GM21737 (cell line): Measurements from ENCODE around the gene ANAPC2.

Experiments used
- ATAC-seq: cut with Tn5 transposase; IDR thresholded peaks from one replicate; pipeline ENCODE4 v1.9.1; 2021; ENCODE audit warnings: mild to moderate bottlenecking, moderate library complexity; ENCODE audit not compliant: unreplicated experiment

The ANAPC2 gene

DNA sequence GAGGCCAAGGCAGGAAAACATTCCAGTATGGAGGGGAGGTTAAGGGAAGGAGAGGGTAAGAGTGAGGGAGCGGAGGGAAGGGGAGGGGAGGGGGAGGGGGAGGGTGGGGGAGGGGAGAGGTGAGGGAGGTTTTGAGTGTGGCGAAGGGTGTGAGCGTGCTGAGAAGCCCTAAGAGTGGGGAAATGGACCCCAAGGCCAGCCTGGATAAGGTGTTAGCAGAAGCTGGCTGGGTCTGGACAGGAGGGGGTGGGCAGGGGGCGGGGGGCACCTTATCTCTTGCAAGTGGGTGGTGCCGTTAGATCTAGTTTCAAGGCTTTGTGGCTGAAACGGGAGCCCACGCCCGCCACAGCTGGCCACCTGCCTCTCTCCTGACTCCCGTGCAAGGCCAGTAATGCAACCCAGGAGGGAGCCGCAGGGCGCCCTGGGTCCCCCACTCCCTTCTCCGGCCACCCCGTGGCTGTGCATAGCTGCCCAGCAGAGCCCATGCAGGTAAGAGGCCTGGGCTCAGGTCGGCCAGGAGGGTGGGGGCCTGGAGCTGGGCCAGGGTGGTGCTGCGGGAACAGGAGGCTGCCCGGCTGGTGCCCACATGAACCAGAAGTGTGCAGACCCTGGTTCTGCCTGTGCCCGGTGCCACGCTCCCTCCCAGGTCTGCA lies 39.6 kb upstream of the ANAPC2 start:
- no peak for ATAC-seq

DNA sequence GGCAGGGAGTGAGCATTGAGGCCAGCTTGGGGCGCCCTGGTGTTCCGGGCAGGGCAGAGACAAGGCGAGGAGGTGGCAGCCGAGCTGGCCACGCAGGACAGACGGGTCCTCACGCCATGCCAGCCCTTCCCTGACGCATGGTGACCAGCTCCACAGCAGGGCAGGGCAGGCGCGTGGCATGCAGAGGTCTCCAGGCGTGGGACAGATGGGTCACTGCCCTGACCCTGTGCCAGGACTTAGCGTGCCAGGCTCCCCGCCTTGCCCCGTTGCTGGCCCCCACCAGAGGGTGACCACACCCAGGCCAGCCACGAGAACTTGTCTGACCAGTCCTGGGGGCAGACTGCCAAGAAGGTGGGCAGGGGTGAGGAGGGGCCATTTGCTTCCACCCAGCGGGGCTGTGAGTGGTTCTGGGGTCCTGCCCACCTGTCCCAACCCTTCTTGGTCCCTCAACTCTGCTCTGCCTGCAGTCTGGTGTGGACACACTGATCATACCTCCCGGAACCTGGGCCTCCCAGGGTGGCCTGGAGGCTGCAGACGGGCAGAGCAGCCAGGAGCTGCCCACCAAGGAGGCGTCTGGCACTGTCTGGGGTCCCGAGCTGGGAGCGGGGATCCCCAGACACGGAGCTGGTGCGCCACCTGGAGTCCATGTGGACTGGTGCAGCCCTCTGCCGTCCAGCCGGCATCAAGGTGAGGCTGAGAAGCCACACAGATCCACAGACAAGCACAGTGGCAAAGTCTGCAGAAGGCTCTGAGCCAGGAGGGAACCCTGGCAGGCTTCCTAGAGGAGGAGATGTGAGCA lies 38.9 kb upstream of the ANAPC2 start, which contains the start of gene RNF224:
TSS of gene RNF224 (plus strand) at position 449 of the 799 bp plus-strand sequence. CDS start 834 bp downstream, outside the sequence.
- no peak for ATAC-seq

DNA sequence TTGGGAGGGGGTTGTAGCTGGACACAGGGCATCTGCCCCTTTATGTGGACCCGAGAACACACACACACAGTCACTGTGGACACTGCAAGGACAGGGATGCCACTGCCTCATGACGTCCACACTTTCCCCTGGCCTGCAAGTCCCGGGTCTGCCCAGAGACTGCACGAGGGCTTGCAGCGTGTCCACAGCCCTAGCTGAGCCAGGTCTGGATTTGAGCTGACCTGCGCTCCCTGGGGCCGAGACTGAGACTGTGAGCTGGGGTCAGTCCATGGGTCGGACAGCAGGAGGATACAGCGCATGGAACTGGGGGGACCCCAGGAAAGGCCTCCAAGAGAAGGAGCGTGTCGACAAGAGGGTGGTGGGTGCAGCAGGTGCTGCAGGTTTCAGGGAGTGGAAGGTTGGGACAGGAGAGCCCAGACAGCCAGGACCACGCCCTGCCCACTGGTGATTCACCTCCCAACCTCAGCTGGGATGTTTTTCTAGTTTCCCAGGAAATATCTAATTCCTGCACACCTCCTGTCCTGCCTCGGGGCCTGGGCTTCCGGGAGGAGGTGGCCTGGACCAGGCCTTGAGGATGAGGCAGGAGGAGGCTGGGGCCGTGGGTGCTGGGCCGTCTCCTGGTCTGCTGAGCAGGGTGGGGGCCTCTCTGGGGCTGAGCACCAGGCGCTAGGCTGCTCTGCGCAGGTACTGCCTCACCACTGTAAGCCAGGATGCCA lies 38.1 kb upstream of the ANAPC2 start:
- ATAC-seq, result no peak

DNA sequence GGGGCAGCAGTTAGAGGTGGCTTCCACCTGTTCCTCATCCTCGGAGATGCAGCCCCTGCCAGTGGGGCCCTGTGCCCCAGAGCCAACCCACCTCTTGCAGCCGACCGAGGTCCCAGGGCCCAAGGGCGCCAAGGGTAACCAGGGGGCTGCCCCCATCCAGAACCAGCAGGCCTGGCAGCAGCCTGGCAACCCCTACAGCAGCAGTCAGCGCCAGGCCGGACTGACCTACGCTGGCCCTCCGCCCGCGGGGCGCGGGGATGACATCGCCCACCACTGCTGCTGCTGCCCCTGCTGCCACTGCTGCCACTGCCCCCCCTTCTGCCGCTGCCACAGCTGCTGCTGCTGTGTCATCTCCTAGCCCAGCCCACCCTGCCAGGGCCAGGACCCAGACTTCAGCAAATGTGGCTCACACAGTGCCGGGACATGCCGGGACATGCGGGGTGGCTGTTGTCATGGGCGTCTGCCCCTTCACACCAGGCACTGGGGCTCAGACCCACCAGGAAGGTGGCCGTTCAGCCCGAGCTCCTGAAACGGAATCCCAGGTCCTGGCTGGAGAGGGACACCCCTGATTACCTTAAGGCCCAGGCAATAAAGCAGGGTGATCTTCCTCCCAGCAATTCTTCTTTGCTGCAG lies 37.5 kb upstream of the ANAPC2 start:
- no peak for ATAC-seq

DNA sequence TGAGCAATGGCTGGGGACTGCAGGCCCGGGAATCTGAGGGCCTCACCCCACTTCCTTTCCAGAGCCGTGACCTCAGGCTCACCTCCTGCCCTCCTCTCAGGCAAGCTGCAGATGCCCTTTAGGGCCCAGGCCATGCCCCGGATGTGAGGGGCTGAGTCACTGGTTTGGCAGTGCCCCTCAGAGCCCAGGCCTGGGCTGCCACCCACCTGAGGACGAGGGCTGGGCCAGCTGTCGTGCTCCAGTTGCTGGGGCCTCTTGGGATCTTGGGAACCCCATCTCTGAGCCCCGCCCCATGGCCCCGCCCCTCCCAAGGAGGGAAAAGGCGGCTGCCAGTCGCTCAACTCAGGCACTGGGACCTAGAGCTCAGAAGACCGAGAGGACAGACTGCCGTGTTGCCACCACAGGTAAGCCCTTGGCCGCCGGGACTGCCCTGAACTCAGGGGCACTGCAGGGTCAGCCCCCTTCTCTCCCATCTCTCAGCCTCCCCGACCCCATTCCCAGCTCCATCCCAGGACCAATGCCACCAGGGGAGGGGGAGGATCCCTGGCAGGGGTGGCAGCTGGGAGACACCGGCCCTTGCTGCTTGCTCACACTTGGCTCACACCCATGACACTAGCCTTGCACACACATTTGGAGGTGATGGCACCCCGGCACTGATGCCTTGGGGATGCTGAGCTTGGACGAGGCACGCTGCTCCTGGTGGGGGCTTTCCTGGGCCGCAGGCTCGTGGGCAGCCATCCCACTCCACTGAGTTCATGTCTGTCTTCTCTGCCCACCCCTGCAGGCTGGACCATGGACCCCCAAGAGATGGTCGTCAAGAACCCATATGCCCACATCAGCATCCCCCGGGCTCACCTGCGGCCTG lies 36.7 kb upstream of the ANAPC2 start, which contains the start of gene CYSRT1:
TSS of gene CYSRT1 (plus strand) at position 345 of the 865 bp plus-strand sequence. CDS start at position 793, 448 bp downstream.
- no peak for ATAC-seq

DNA sequence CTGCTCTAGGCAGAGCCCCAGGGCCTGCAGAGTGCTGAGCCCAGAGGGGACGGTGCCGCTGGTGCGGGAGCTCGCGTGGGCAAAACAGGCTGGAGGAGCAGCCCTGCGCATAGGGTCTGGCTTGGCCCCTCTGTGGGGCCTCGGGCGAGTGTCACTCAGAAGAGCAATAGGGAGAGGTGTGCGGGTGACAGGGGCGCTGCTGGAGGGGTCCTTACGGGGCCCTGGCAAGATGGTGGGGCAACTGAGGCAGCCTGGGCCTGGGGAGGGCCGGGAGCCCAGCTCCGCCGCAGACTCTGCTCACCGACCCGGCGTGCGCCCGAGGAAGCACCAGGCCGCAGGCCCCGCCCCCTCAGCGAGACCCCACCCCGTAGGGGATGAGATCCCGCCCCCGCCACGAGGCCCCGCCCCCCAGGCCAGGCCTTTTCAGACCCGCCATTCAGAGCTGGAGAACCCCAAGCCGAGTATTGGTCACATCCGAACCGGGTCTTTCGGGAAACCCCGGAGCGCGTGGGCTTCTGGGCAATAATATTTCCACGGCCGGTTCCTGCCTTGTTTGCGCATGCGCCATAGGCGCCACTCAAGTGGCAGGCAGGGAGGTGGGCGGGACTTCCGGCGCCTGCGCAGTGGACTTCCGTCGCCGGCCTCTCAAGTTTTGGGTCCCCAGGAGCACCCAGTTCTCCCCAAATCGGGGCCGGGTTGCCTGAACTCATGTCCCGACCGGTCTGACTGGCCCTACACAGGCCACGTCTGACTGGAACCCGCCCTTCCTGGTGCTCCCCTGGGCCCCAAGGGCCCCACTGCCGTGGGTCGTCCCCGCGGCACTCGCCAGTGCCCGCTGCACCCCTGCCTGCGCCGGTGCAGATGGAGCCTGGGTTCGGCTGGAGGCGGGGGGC lies 35.0 kb upstream of the ANAPC2 start:
- ATAC-seq, result peak; percentile 63

DNA sequence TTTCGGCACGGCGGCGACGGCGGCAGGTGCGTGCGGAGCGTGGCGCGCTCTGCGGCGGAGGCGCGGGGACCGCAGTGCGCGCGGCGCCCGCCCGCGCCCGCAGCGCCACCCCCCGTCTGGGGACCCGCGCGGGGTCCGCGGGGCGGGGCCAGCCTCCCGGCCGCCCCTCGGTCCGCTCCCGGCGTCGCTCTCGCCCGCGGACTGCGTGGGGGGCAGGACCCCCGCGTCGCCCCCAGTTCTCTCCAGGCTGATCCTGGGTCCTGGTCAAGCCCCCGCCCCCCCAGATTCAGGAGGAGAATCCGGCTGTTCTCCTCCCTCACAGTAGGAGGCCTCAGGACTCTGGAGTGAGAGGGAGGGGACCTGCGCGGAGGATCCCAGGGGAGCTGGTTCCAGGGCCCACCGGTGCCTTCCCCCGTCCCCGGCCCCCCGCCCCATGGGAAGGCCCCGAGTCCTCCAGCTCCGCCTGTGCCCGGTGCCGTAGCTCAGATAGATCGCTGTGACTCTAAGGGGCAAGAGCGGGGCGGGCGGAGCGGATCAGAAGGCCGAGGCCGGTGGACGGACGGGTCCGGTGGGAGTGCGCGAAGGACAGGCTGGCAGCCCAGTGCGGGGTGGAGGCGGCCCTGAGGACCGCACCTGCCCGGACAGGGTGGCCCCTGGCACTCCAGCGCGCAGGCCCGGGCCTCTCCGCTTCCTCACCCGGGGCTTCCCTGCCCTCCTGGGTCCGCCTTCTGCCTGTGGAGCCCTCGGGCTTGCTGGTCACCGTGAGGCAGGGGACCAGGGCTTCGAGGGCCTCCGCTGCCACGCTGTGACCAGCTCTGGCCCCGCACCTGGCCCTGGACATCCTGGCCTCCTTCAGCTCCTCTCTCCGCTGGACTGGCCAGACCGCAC lies 34.1 kb upstream of the ANAPC2 start, which contains the start of gene RNF208:
TSS of gene RNF208 (minus strand) at position 51 of the 888 bp plus-strand sequence. CDS start 1,028 bp downstream, outside the sequence.
- no peak for ATAC-seq

DNA sequence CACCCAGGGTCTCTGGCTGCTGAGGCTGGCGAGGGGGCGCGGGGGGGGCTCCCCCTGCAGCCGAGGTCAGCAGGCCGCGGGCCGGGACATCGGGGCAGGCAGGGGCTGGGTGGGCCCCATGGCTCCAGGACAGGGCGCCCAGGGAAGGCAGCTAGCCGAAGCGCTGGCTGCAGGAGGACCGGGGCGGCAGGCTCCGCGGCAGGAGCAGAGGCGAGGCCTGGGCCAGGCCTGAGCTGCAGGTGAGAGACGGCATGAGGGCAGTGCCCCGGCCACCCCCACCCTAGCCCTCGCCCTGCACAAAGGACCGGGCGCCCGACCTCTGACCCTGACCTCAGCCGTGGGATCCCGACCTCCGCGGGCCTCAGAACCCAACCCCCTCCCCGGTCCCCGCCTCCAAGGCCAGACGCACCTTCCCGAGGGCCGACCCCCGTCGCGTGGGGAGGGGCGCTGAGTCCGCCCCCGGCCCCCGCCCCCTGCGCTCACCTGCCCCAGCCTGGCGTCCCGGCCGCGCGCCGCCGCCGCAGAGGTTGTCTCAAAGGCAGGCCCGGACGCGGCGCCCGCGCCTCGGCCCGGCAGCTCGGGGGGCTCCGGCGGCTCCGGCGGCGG lies 33.2 kb upstream of the ANAPC2 start:
- ATAC-seq, result no peak

DNA sequence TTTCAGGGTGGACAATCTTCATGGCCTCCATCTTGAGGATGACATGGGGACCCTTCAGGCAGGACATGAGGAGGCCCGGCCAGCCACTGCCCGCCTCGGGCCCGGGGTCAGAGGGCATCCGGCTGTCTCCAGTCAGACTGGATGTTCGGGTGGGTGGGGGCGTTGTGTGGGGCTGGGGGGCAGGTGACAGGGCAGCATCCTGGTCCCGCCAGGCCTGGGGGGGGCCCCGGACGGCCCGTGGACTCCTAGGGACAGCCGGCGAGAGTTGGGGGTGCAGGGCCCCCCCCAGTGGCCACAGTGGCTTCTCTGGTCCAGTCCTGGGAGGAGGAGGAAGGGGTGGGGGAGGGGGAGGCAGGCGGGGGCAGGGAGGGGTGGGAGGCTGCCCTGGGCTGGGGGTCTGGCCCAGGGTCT lies 32.7 kb upstream of the ANAPC2 start:
- ATAC-seq, result no peak

DNA sequence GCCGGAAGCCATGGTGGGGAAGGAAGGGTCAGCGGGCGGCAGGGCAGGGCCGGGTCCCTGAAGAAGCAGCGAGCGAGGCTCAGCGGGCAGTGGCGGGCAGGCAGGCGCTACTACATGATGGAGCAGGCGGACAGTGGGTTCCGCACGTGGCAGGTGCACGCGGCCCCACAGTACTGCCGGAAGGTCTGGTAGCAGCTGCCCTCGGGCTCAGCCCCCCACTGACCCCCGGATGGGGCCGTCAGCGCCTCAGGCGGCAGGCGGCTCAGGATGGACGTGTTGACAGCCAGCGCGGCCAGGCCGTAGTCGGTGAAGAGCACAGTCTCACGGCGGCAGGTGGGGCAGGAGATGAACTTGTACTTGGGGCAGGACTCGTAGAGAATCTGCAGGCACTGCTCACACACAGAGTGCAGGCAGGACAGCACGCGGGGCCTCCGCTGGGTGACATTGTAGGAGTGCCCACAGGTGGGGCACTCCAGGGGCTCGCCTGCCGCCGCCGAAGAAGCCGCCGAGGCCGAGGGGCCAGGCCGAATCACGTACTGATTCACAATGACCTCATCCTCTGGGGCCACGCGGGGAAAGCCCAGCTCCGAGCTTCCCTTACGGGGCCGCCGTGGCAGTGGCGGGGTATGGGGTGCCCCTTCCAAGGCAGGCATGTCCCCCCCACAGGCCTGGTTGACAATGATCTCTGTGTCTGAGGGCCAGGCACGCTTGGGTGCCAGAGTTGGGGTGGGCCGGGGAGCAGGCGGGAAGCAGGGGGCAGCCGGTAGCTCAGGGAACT lies 32.1 kb upstream of the ANAPC2 start:
- ATAC-seq, result no peak

DNA sequence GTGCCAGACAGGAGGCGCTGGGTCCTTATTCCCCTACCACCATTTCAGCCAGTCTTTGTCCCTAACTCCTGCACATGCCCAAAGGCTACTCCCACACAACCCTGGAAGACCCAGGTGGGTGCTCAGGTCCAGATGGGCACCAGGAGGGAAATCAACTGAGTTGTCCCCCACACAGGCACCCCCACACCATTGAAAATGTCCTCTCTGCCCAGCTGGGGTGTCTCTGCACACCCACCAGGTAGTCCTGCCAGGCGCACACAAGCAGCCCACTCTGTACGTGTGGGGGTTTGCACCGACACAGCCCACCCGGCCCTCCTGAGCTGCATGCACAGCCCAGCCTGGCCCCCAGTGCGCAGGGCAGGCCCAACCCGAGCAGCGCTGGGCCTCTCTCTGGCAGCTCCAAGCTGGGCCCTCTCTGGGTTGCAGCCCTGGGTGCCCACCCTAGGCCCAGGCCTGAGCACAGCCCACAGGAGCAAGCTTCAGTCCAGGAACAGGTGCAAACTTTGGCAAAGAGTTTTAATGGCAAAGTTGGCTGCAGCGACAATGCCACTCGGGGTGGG lies 31.5 kb upstream of the ANAPC2 start:
- no peak for ATAC-seq

DNA sequence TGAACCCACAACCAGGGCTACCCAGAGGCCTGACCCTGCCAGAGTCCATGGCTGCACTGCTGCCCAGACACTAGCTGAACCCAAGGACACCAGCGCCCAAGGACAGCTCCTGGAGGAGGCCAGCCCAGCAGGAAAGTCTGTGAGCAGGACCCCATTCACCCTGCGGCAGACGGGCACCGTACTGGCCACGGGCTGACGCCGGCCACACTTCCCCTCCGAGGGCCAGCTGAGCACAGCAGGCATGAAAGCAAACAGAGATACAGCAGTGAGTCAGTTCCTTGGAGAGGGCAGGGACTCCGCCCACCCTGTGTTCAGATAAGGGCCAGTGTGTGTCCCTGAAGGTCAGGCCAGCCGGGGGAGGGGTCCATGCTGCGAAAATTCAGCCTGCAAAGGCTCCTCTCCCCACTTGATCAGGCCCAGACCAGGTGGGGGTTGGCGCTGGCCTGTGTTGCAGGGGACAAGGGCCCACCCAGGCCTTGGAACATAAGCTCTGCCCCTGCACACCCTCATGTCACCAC lies 30.5 kb upstream of the ANAPC2 start:
- ATAC-seq, result no peak

DNA sequence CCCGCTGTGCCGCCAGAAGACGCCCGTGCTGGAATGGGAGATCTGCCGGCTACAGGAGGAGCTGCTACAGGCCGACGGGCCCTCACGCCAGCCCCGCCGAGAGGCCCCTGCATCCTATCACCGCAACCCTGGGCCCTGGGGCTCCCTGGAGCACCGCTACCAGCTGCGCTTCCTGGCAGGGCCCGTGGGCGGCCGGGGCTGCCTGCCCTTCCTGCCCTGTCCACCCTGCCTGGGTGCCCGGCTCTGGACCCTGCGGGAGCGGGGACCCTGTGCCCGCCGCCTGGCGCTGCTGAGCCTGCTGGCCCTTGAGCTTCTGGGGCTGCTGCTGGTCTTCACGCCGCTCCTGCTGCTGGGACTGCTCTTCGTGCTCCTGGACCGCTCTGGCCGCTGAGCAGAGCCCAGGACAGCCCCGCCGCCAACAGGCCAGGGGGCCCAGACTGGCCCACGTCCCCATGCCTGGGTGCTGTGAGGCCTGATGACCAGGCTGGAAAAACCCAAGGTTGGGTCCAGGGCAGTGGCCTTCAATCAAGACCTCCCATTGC lies 29.9 kb upstream of the ANAPC2 start:
- no peak for ATAC-seq

DNA sequence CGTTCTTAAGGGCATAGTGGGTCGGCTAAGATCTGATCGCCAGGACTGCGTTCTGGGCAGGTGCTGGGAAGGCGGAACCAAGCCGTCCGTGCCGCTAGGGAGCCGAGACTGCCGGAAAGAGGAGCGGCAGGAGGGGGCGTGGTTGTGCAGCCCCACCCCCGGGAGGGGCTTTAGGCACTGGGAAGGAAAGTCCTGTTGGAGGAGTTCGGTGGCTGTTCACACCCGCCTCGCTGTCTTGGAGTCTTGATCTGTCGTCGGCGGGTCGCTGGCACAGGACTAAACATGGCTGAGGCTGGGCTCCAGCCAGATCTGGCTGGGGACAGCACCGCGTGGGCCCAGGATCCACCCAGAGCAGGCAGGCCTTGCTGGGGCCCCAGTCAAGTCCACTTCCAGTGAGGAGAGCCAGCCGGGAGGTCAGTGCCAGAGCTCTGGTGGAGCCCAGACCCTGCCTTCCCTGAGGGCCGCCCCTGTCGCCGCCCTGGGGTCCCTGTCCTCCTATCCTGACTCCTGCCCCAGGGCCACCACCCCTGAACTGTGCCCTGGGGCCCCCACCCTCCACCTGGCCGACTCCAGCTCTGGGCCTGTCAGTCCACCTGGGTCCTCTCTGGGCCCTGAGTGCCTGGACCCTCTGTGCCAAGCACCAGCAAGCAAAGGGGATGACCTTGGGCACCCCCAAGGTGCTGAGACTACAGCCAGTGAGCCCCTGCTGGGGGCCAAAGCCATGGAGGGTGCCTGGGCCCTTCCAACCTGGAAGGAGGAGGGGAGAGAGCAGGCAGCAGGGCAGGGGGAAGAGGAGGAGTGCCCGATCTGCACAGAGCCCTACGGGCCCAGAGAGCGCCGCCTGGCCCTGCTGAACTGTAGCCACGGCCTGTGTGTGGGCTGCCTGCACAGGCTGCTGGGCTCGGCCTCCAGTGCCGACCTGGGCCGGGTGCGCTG lies 29.2 kb upstream of the ANAPC2 start:
- no peak for ATAC-seq
